Ovary (tissue), 9 donors: Measurements from ENCODE around the gene DENND6A. TPM values are rescaled to one million over a fixed set of nuclear protein-coding genes. Genes with fewer than 3 reads are reported as not detected.
A peak's percentile ranks its signal among the peaks of the same experiment; 100 is the strongest.

Experiments used
- DNase-seq, 5 donors: peaks; one replicate each; pipeline ENCODE4 v3.0.0-alpha.2; 2019 to 2020
- H3K27ac ChIP-seq, 2 donors: fragments of 200-600 bp; one replicate each; pipeline versions ENCODE4 v1.5.1 to v1.8.0; 2019 to 2022
- H3K27me3 ChIP-seq: fragments of 200-600 bp; one replicate; pipeline ENCODE4 v1.8.0; 2022
- H3K36me3 ChIP-seq: fragments of 200-600 bp; sonication (generic); one replicate; pipeline ENCODE4 v1.5.1; 2019
- H3K4me1 ChIP-seq: one replicate; pipeline ENCODE4 v1.8.1; 2013; ENCODE audit warnings: mild to moderate bottlenecking, moderate library complexity; ENCODE audit not compliant: insufficient read depth
- H3K4me3 ChIP-seq: fragments of 200-600 bp; sonication (generic); one replicate; pipeline ENCODE4 v1.5.1; 2017
- H3K9me3 ChIP-seq, 2 donors: fragments of 200-600 bp in 1 of 2; sonication (generic) in 1 of 2; one replicate each; pipeline versions ENCODE4 v1.5.1 to v1.8.1; 2013 to 2019; ENCODE audit warnings: mild to moderate bottlenecking in 1 of 2, moderate library complexity in 1 of 2
- CTCF ChIP-seq, 3 donors: fragments of 450-650 bp in 2 of 3; fragments of 200-600 bp in 1 of 3; IDR thresholded peaks; one replicate each; pipeline versions ENCODE4 v1.5.1 to v1.8.0; 2016 to 2022; ENCODE audit warnings: antibody characterized with exemption in 3 of 3, mild to moderate bottlenecking in 1 of 3
- EP300 ChIP-seq: sonication (generic); formaldehyde crosslinking; IDR thresholded peaks from one replicate; pipeline ENCODE4 v1.6.1; 2017; ENCODE audit warnings: antibody characterized with exemption
- POLR2A ChIP-seq: fragments of 450-650 bp; IDR thresholded peaks from one replicate; pipeline ENCODE4 v1.6.1; 2017; ENCODE audit warnings: antibody characterized with exemption, mild to moderate bottlenecking, moderate library complexity
- WGBS, 3 donors: extraction: QIAGEN DNeasy Blood & Tissue Kit in 1 of 3; methylation state at CpG; one replicate each; pipeline versions ENCODE4 v1.1.5 to v1.1.7; 2013 to 2017; 5-methylcytosine and 5-hydroxymethylcytosine counted together
- intact Hi-C, 4 donors: fragments of 100-400 bp; cut with DNase I; formaldehyde crosslinking; loops; one replicate each; pipeline versions ENCODE4 v1.11.0 to v1.15.1; 2022 to 2023
- polyA plus RNA-seq, 2 donors: library from polyadenylated mRNA; stranded (reverse); fragments of 200-250 nt in 1 of 2; fragments of 350-450 nt in 1 of 2; fragmentation: Illumina TruSeq in 1 of 2; extraction: RNeasy Lipid Tissue Mini Kit (QIAGEN cat#74804) in 1 of 2; gene quantifications; one replicate each; pipeline ENCODE4 v1.2.3, GENCODE V29; 2013 to 2014
- small RNA-seq: library from RNA; depleted of rRNA; stranded (forward); fragments of <200 nt; gene quantifications from one replicate; pipeline ENCODE3, GENCODE V24; 2016
- total RNA-seq, 7 donors: library from RNA; depleted of rRNA in 2 of 7; stranded (reverse); fragments of >200 nt in 2 of 7; fragmentation: NEBNext Ultra II Directional in 3 of 7; extraction: Animal tissue kit (Norgen Biotek cat#: 25700) in 3 of 7; gene quantifications; one replicate each; pipeline versions ENCODE4 v1.1.0 to v1.2.4, GENCODE V29; 2016 to 2023
- donor health status: DM: no; HTN: no; CAD: no; lungs with moderate emphysema.
- donor health status: DM: no; HTN: no; CAD: no.
- donor health status: Bipolar disorder and iron deficiency.
- donor health status: DM: yes; HTN: yes; CAD: no.
- donor health status: DM: no; HTN: no; CAD: no.
- donor health status: DM: yes; HTN: yes; CAD: no.

The DENND6A gene
- total and polyA plus RNA-seq, 9 donors: 15.5 to 52.4 (median 38.7) TPM

DNA sequence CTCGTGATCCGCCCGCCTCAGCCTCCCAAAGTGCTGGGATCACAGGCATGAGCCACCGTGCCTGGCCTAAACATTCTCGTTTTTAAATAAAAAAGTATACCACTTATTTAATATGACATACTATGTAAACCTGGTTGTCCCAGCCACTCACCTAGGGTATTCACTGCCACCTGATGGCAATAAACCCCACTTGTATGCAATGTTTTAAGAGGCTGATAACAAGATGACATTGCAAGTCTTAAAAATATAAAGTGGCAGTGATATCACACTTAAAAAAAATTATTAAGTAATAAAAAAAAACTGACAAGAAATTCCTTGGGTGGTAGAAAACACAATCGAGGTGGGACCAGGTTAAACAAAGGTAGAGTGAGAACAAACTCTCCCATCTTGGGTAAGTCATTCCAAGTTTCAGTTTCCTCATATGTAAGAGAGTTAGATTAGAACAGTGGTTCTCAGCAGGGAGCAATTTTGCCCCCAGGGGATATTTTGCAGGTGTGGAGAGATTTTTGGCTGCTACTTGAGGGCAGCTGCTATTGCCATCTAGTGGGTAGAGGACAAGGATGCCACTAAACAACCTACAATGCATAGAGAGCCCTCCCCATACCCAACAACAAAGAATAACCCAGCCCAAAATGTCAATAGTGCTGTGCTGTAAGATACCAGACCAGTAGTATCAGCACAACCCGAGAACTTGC, 110.3 kb downstream of the DENND6A start:
- 89 to 94% (median 92%) methylated on average over 7 of the region's 7 CpGs for WGBS, 3 donors
- Histone ChIP-seq H3K9me3 (no peaks in the 10 kb centered on the region), H3K27ac (no peak overlapping the region), H3K36me3 (no peaks in the 10 kb centered on the region), H3K4me1 (no peaks in the 10 kb centered on the region), H3K4me3 (no peak overlapping the region), H3K27me3 (no peaks in the 10 kb centered on the region)
- intact Hi-C loops: no loop called here
- DNase-seq: no peak
- TF ChIP-seq POLR2A (no peak), EP300 (no peak), CTCF (IDR thresholded peaks at IDR 0.05) (no peak)

DNA sequence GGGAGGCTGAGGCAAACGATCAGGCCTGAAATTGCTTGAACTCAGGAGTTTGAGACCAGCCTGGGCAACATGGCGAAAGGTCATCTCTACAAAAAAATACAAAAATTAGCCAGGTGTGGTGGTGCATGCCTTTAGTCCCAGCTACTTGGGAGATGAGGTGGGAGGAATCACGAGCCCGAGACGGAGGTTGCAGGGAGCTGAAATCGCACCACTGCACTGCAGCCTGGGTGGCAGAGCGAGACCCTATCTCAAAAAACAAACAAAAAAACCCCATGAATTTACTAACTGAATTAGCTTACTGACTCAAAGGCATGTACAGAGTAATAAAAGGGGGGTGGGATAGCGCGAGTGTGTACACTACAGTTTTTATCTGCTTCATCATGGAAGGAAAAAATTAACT, 115.1 kb downstream of the DENND6A start:
- Histone ChIP-seq H3K36me3 (no peaks in the 10 kb centered on the region), H3K4me1 (no peaks in the 10 kb centered on the region), H3K27me3 (no peaks in the 10 kb centered on the region), H3K4me3 (no peak overlapping the region), H3K27ac (no peak overlapping the region), H3K9me3 (no peaks in the 10 kb centered on the region)
- 88 to 92% (median 89%) methylated on average over 9 of the region's 9 CpGs for WGBS, 3 donors
- no peak for TF ChIP-seq CTCF (IDR thresholded peaks at IDR 0.05)
- no peak for TF ChIP-seq POLR2A
- TF ChIP-seq EP300: no peak
- DNase-seq: no peak
- intact Hi-C loops: no loop called here

DNA sequence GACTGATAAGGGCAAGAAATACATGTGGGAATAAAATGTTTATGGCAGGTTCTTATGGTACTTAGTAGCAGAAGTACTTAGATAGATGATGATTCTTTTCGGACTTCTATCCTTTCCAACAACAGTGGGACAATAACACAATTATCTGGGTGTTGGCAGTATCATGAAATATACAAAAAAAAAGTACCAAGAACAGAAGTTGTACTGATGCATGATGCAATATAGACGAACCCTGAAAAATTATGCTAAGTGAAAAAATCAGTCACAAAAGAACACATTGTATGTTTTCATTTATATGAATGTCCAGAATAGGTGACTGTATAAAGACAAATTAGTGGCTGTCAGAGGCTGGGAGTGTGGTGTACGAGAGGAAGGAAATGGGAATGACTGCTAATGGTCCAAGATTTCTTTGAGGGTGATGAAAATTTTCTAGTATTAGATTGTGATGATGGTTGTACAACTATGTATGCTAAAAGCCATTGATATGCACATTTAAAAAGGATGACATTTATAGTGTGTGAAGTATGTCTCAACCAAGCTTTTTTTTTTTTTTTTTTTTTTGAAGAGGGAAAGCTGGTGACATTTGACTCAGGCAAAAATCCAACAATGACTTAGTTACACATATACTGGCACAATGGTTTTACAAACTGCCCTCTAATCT, 116.8 kb downstream of the DENND6A start:
- no peaks in the 10 kb centered on the region for H3K4me1 ChIP-seq
- H3K9me3 ChIP-seq: no peaks in the 10 kb centered on the region
- H3K4me3 ChIP-seq: no peak overlapping the region
- WGBS, 3 donors: 82 to 87% (median 82%) methylated on average over 3 of the region's 3 CpGs
- intact Hi-C loops: no loop called here
- DNase-seq: no peak
- no peak for TF ChIP-seq EP300
- TF ChIP-seq POLR2A: no peak
- TF ChIP-seq CTCF (IDR thresholded peaks at IDR 0.05): no peak
- H3K27me3 ChIP-seq: no peaks in the 10 kb centered on the region
- H3K27ac ChIP-seq: peak overlapping the region in 1 of 2 donors; percentile 2
- no peaks in the 10 kb centered on the region for H3K36me3 ChIP-seq

Small RNA genes within 50 kb of the gene (small RNA-seq; reads per million reads assigned to genes)
- gene RNU6ATAC26P: not detected

Other genes with a start within 250 kb of the DENND6A start
- 10 to 100 TPM in 1 of 7 donors, 1 to 10 TPM in 2, under 1 TPM in 4; 0.20 to 20.1 (median 0.95) TPM for gene DNAH12, start 148.7 kb downstream of the DENND6A start, total RNA-seq
- gene DNAH12, start 148.7 kb downstream of the DENND6A start, polyA plus RNA-seq: under 1 TPM; 0.28 to 0.29 TPM
- gene PDE12, start 136.8 kb downstream of the DENND6A start, total RNA-seq: 10 to 100 TPM in 6 of 7 donors, 1 to 10 TPM in 1; 8.7 to 24.2 (median 17.8) TPM
- gene PDE12, start 136.8 kb downstream of the DENND6A start, polyA plus RNA-seq: 1 to 10 TPM; 4.6 to 7.3 TPM
- 100 to 1,000 TPM in 6 of 7 donors, 10 to 100 TPM in 1; 84.5 to 149 (median 131) TPM for gene ARF4, start 95.7 kb downstream of the DENND6A start, total RNA-seq
- gene ARF4, start 95.7 kb downstream of the DENND6A start, polyA plus RNA-seq: 100 to 1,000 TPM; 119 to 295 TPM
- 100 to 1,000 TPM in 1 of 7 donors, 10 to 100 TPM in 6; 45.8 to 113 (median 75.2) TPM for gene SLMAP, start 63.2 kb upstream of the DENND6A start, total RNA-seq
- 10 to 100 TPM; 26.3 to 56.6 TPM for gene SLMAP, start 63.2 kb upstream of the DENND6A start, polyA plus RNA-seq